Muscle of leg (tissue), 11 donors: ENCODE results near the gene CYP2S1. TPM values are rescaled to one million over a fixed set of nuclear protein-coding genes. Genes with fewer than 3 reads are reported as not detected.
"Not testable (repeated sequence)": the region's sequence is repeated elsewhere in the genome, so short reads cannot be mapped to it uniquely, and the experiment has no call there.

Experiments
- DNase-seq: peaks from one replicate; pipeline ENCODE4 v3.0.0; 2013
- H3K27ac ChIP-seq: one replicate; pipeline ENCODE4 v1.5.1; 2013; ENCODE audit warnings: mild to moderate bottlenecking, low read length, control low read depth
- H3K27me3 ChIP-seq: one replicate; pipeline ENCODE4 v1.6.1; 2013; ENCODE audit warnings: low read length; ENCODE audit not compliant: control insufficient read depth, insufficient read depth
- H3K36me3 ChIP-seq: one replicate; pipeline ENCODE4 v1.6.1; 2013; ENCODE audit warnings: low read length; ENCODE audit not compliant: control insufficient read depth, insufficient read depth
- H3K4me1 ChIP-seq: one replicate; pipeline ENCODE4 v1.6.1; 2013; ENCODE audit warnings: low read length; ENCODE audit not compliant: control insufficient read depth, insufficient read depth
- H3K4me3 ChIP-seq: one replicate; pipeline ENCODE4 v1.5.1; 2013; ENCODE audit warnings: low read length, control low read depth
- H3K9me3 ChIP-seq: replicated peaks from 2 replicates; pipeline ENCODE4 v1.6.1; 2013; ENCODE audit warnings: low read depth, low read length; ENCODE audit not compliant: control insufficient read depth
- WGBS: methylation state at CpG from one replicate; pipeline ENCODE4 v1.1.5; 2013; ENCODE audit warnings: missing lambda C conversion rate; ENCODE audit not compliant: insufficient coverage; 5-methylcytosine and 5-hydroxymethylcytosine counted together
- polyA plus RNA-seq, 8 donors: library from polyadenylated mRNA; unstranded; fragments of 120-200 nt; gene quantifications; one replicate each; pipeline versions ENCODE4 v1.2.1 to v1.2.3, GENCODE V29; 2013; ENCODE audit warnings: inconsistent platforms in 1 of 8, low replicate concordance in 1 of 8; ENCODE audit not compliant: insufficient read length in 8 of 8, insufficient read depth in 1 of 8
- total RNA-seq: library from RNA; stranded (reverse); fragments of 120-200 nt; gene quantifications from one replicate; pipeline ENCODE4 v1.2.4, GENCODE V29; 2013

The CYP2S1 gene
- total and polyA plus RNA-seq, 9 donors = 0.09 to 3.5 (median 0.48) TPM

- no peaks in the 10 kb centered on the region for H3K9me3 ChIP-seq
- no peak overlapping the region for H3K4me3 ChIP-seq
- H3K4me1 ChIP-seq = no peaks in the 10 kb centered on the region
- no peaks in the 10 kb centered on the region for H3K36me3 ChIP-seq
- DNase-seq = no peak
- WGBS = 63% methylated on average over 4 of the region's 6 CpGs
- no peak overlapping the region for H3K27ac ChIP-seq
- H3K27me3 ChIP-seq = no peaks in the 10 kb centered on the region
These were observed 20.5 kb upstream of the CYP2S1 start for GRCh38 chr19:41172297-41173164.

- WGBS = 93% methylated on average over 3 of the region's 15 CpGs
- Histone ChIP-seq H3K36me3 (no peaks in the 10 kb centered on the region), H3K4me3 (no peak overlapping the region), H3K4me1 (no peaks in the 10 kb centered on the region), H3K27me3 (no peaks in the 10 kb centered on the region), H3K27ac (no peak overlapping the region), H3K9me3 (no peaks in the 10 kb centered on the region)
- no peak for DNase-seq
These were observed 18.6 kb upstream of the CYP2S1 start for GRCh38 chr19:41174297-41174928.

- WGBS = 7% methylated on average over 10 of the region's 14 CpGs
These were observed 16.9 kb upstream of the CYP2S1 start for GRCh38 chr19:41175801-41176777.

GRCh38 chr19:41180173-41180572, 12.8 kb upstream of the CYP2S1 start:
- WGBS = no CpG with 5 or more reads among the region's 34 CpGs
- not testable (repeated sequence) for H3K4me1 ChIP-seq, H3K9me3 ChIP-seq, H3K27me3 ChIP-seq, H3K4me3 ChIP-seq, H3K36me3 ChIP-seq, DNase-seq, H3K27ac ChIP-seq

More at GRCh38 chr19:41175801-41176777, 16.9 kb upstream of the CYP2S1 start:
- Histone ChIP-seq H3K4me1 (no peaks in the 10 kb centered on the region), H3K9me3 (no peaks in the 10 kb centered on the region), H3K27me3 (no peaks in the 10 kb centered on the region), H3K36me3 (no peaks in the 10 kb centered on the region), H3K4me3 (no peak overlapping the region), H3K27ac (no peak overlapping the region)
- peak; percentile 75 for DNase-seq

GRCh38 chr19:41186971-41187883, 5.8 kb upstream of the CYP2S1 start:
- no peaks in the 10 kb centered on the region for H3K36me3 ChIP-seq
- H3K9me3 ChIP-seq = no peaks in the 10 kb centered on the region
- no peak overlapping the region for H3K27ac ChIP-seq
- peaks cover 5% of the 10 kb centered on the region for H3K27me3 ChIP-seq
- no peaks in the 10 kb centered on the region for H3K4me1 ChIP-seq
- no peak for DNase-seq
- 83% methylated on average over 1 of the region's 8 CpGs for WGBS
- no peak overlapping the region for H3K4me3 ChIP-seq

GRCh38 chr19:41187884-41188279, 5.1 kb upstream of the CYP2S1 start:
- H3K27ac ChIP-seq = no peak overlapping the region
- 100% methylated on average over 1 of the region's 3 CpGs for WGBS
- H3K27me3 ChIP-seq = peaks cover 12% of the 10 kb centered on the region
- peaks cover 2% of the 10 kb centered on the region for H3K4me1 ChIP-seq
- DNase-seq = no peak
- H3K36me3 ChIP-seq = no peaks in the 10 kb centered on the region
- H3K4me3 ChIP-seq = no peak overlapping the region
- no peaks in the 10 kb centered on the region for H3K9me3 ChIP-seq

GRCh38 chr19:41189425-41190065, 3.5 kb upstream of the CYP2S1 start:
- DNase-seq = peak; percentile 33
- no peak overlapping the region for H3K4me3 ChIP-seq
- H3K36me3 ChIP-seq = no peaks in the 10 kb centered on the region
- WGBS = 60% methylated on average over 1 of the region's 8 CpGs
- H3K27ac ChIP-seq = no peak overlapping the region
- H3K9me3 ChIP-seq = no peaks in the 10 kb centered on the region
- peaks cover 28% of the 10 kb centered on the region for H3K27me3 ChIP-seq
- peaks cover 2% of the 10 kb centered on the region for H3K4me1 ChIP-seq

- WGBS = 15% methylated on average over 13 of the region's 13 CpGs
- H3K9me3 ChIP-seq = no peaks in the 10 kb centered on the region
- no peak for DNase-seq
- H3K4me1 ChIP-seq = peaks cover 2% of the 10 kb centered on the region
- no peak overlapping the region for H3K4me3 ChIP-seq
- H3K27me3 ChIP-seq = peaks cover 34% of the 10 kb centered on the region
- no peaks in the 10 kb centered on the region for H3K36me3 ChIP-seq
- H3K27ac ChIP-seq = no peak overlapping the region
These were observed 574 bp downstream of the CYP2S1 start for GRCh38 chr19:41193430-41194156.
